Stimulated activated CD4-positive, alpha-beta T cell treated with anti-CD3 and anti-CD28 coated beads, Interleukin-2, amount 100 ng/mL, for 48 hours (primary cell): Measurements from ENCODE around the gene GJB2.

ENCODE experiments used
- DNase-seq, 2 donors: peaks; one replicate each; pipeline ENCODE4 v3.0.0-alpha.2; 2020

The GJB2 gene

GRCh38 chr13:20192158-20192835 lies 441 bp downstream of the GJB2 start:
- no peak for DNase-seq

- no peak for DNase-seq
Observed at GRCh38 chr13:20191311-20192157, 1.2 kb downstream of the GJB2 start.

- no peak for DNase-seq
Observed at GRCh38 chr13:20190481-20191310, 2.0 kb downstream of the GJB2 start.

GRCh38 chr13:20190076-20190475 lies 2.7 kb downstream of the GJB2 start:
- DNase-seq: no peak

GRCh38 chr13:20188667-20189553 lies 3.8 kb downstream of the GJB2 start:
- no peak for DNase-seq

GRCh38 chr13:20186771-20187170 lies 6.0 kb downstream of the GJB2 start:
- DNase-seq: no peak

- DNase-seq: no peak
Observed at GRCh38 chr13:20185366-20186056, 7.2 kb downstream of the GJB2 start.

GRCh38 chr13:20182231-20182846 lies 10.4 kb downstream of the GJB2 start:
- DNase-seq: no peak

GRCh38 chr13:20181188-20181587 lies 11.6 kb downstream of the GJB2 start:
- no peak for DNase-seq

GRCh38 chr13:20178156-20178555 lies 14.6 kb downstream of the GJB2 start:
- no peak for DNase-seq

- DNase-seq: no peak
Observed at GRCh38 chr13:20177049-20177831, 15.5 kb downstream of the GJB2 start.

- DNase-seq: no peak
Observed at GRCh38 chr13:20175907-20176652, 16.7 kb downstream of the GJB2 start.

GRCh38 chr13:20175406-20175794 lies 17.3 kb downstream of the GJB2 start:
- DNase-seq: no peak

GRCh38 chr13:20174656-20175405 lies 17.9 kb downstream of the GJB2 start:
- peak; percentile 57 to 63 for DNase-seq

GRCh38 chr13:20173116-20173746 lies 19.5 kb downstream of the GJB2 start:
- DNase-seq: no peak

GRCh38 chr13:20171364-20171763 lies 21.4 kb downstream of the GJB2 start:
- no peak for DNase-seq

- DNase-seq: no peak
Observed at GRCh38 chr13:20170921-20171320, 21.8 kb downstream of the GJB2 start.

GRCh38 chr13:20168396-20168795 lies 24.3 kb downstream of the GJB2 start:
- no peak for DNase-seq
